ENCODE results near the gene PREB.
"Not testable (repeated sequence)": the region's sequence is repeated elsewhere in the genome, so short reads cannot be mapped to it uniquely, and the experiment has no call there.

PREB gene

GRCh38 chr2:27133905-27134780 lies at the start of gene PREB:
Gene PREB (minus strand): TSS chr2:27134636. CDS start chr2:27134421, 215 bp downstream.
- H3K27ac ChIP-seq = peak within 1 kb of the TSS; percentile 69
- TF ChIP-seq ZFX (IDR thresholded peaks at IDR 0.05; ENCODE audit: borderline replicate concordance) (no peak), CTCF (IDR thresholded peaks at IDR 0.05) (peak; percentile 25; the same call in 1 of the 2 replicates)

GRCh38 chr2:27184115-27184514 lies 49.7 kb upstream of the PREB start:
- no peak overlapping the region for H3K27ac ChIP-seq
- TF ChIP-seq ZFX (IDR thresholded peaks at IDR 0.05; ENCODE audit: borderline replicate concordance) (no peak), CTCF (IDR thresholded peaks at IDR 0.05) (no peak)

- H3K27ac ChIP-seq = no peak overlapping the region
- TF ChIP-seq ZFX (IDR thresholded peaks at IDR 0.05; ENCODE audit: borderline replicate concordance) = no peak
- TF ChIP-seq CTCF (IDR thresholded peaks at IDR 0.05) = no peak
Measured at GRCh38 chr2:27182346-27182745, 47.9 kb upstream of the PREB start.

GRCh38 chr2:27179344-27180000 lies 45.0 kb upstream of the PREB start:
- no peak overlapping the region for H3K27ac ChIP-seq

GRCh38 chr2:27178469-27178868 lies 44.0 kb upstream of the PREB start:
- TF ChIP-seq CTCF (IDR thresholded peaks at IDR 0.05) (no peak), ZFX (IDR thresholded peaks at IDR 0.05; ENCODE audit: borderline replicate concordance) (no peak)
- H3K27ac ChIP-seq = no peak overlapping the region

More at GRCh38 chr2:27179344-27180000, 45.0 kb upstream of the PREB start:
- TF ChIP-seq CTCF (IDR thresholded peaks at IDR 0.05) = no peak
- no peak for TF ChIP-seq ZFX (IDR thresholded peaks at IDR 0.05; ENCODE audit: borderline replicate concordance)

- TF ChIP-seq CTCF (IDR thresholded peaks at IDR 0.05) (no peak), ZFX (IDR thresholded peaks at IDR 0.05; ENCODE audit: borderline replicate concordance) (no peak)
- H3K27ac ChIP-seq = no peak overlapping the region
Measured at GRCh38 chr2:27177441-27178351, 43.3 kb upstream of the PREB start.

- not testable (repeated sequence) for H3K27ac ChIP-seq
Measured at GRCh38 chr2:27175781-27176180, 41.3 kb upstream of the PREB start.

All from 22Rv1 (cell line).